B cell (primary cell): ENCODE measurements around the gene ZNF25.

ENCODE experiments used
- EZH2 ChIP-seq: IDR thresholded peaks from 2 replicates; pipeline ENCODE4 v1.6.1; 2012; ENCODE audit warnings: borderline replicate concordance, low read depth, mild to moderate bottlenecking, moderate library complexity, low read length; ENCODE audit not compliant: insufficient read depth, poor library complexity, severe bottlenecking
- TF ChIP-seq, protein P1 (sequence below): fragments of 200-600 bp; IDR thresholded peaks from one replicate; pipeline ENCODE4 v1.8.0; 2022; ENCODE audit warnings: antibody characterized with exemption, mild to moderate bottlenecking

DNA sequence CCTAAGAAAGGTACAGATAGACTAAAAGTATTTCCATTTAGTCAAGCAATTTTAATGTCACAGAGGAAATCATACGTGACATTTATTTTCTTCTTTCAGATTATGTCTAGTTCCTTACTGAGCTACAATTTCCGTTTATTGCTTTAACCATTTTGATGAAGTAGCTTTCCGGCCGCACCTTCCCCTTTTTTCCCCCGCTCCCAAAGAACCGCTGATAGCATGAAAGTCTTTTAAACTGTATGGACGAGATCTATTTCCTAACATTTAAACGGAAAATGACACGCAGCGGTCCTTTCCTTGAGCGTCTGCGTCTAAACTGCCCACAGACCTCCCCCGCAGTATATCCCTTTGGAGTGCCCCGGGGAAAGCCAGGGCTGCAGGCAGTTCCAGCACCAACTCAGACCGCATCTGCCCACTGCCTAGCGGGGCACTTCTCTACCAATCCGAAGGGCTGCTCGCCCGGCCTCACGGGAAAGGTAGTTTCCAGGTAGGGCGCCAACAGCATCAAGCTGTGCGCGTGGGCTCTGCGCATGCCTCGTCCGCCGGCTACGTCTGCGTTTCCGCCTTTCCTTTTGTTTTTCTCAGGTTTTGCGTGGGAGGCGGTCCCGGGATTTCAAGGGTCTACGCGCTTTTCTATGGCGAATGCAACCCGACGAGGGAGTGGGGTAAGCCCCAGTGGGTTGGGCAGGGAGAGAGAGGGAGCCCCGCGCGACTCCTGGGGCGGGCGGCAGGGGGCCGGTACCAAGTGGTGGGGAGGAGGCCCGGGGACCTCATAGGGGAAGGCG lies 33.9 kb upstream of the ZNF25 start, which contains the start of gene ZNF33A:
- TF ChIP-seq, protein P1, sequence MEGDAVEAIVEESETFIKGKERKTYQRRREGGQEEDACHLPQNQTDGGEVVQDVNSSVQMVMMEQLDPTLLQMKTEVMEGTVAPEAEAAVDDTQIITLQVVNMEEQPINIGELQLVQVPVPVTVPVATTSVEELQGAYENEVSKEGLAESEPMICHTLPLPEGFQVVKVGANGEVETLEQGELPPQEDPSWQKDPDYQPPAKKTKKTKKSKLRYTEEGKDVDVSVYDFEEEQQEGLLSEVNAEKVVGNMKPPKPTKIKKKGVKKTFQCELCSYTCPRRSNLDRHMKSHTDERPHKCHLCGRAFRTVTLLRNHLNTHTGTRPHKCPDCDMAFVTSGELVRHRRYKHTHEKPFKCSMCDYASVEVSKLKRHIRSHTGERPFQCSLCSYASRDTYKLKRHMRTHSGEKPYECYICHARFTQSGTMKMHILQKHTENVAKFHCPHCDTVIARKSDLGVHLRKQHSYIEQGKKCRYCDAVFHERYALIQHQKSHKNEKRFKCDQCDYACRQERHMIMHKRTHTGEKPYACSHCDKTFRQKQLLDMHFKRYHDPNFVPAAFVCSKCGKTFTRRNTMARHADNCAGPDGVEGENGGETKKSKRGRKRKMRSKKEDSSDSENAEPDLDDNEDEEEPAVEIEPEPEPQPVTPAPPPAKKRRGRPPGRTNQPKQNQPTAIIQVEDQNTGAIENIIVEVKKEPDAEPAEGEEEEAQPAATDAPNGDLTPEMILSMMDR: no peak
- TF ChIP-seq EZH2: no peak
